H4 (cell line): Measurements from ENCODE around the gene MAP4. TPM values are rescaled to one million over a fixed set of nuclear protein-coding genes. Genes with fewer than 3 reads are reported as not detected.

Experiments used
- DNase-seq: peaks from one replicate; pipeline ENCODE4 v3.0.0-alpha.2; 2015; ENCODE audit warnings: low spot score
- total RNA-seq: library from RNA; depleted of rRNA; stranded (reverse); fragments of >200 nt; shearing (Covaris generic); gene quantifications from 2 replicates; pipeline ENCODE4 v1.2.3, GENCODE V29; 2014

Gene MAP4
- total RNA-seq, 1 experiment from 2014 or later, result 40.8 TPM

- no peak for DNase-seq
Measured at GRCh38 chr3:47863391-47864128, 152.7 kb downstream of the MAP4 start.

GRCh38 chr3:47859956-47860605 lies 156.1 kb downstream of the MAP4 start:
- no peak for DNase-seq

GRCh38 chr3:47857151-47857550 lies 159.1 kb downstream of the MAP4 start:
- DNase-seq, result no peak

- DNase-seq, result no peak
Measured at GRCh38 chr3:47856669-47857068, 159.5 kb downstream of the MAP4 start.

GRCh38 chr3:47855461-47856383 lies 160.5 kb downstream of the MAP4 start:
- no peak for DNase-seq

DNA sequence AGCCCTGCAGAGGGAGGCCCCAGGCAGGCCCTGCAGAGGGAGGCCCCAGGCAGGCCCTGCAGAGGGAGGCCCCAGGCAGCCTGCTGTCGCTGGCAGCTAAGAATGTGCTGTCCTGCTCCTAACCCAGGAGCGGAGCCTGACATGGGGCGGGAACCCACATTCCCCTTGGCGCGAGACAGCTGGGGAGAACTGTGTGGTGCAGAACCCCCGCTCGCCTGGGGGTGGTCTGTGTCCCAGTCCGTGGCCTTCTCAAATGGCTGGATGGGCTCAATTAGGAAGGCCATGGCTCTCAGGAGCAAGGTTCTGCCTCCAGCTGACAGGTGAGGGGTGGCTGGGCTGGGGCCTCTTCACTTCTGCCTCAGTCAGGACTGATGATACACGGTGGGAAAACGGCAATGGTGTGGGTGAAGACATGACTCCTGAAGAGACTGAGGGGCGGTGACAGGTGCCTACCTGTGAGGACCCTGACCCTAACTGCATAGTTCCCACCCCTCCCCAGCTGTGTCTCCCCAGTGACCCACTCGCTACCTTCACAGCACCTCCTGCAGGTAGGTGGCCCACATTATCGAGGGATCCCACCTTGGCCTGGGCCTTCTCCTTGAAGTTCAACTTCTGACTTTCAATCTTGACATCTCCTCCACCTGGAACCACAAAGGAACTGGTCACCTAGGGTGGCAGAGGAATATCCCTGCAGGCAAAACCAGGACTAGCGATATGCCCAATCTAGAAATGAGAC lies 161.3 kb downstream of the MAP4 start:
- DNase-seq, result no peak

DNA sequence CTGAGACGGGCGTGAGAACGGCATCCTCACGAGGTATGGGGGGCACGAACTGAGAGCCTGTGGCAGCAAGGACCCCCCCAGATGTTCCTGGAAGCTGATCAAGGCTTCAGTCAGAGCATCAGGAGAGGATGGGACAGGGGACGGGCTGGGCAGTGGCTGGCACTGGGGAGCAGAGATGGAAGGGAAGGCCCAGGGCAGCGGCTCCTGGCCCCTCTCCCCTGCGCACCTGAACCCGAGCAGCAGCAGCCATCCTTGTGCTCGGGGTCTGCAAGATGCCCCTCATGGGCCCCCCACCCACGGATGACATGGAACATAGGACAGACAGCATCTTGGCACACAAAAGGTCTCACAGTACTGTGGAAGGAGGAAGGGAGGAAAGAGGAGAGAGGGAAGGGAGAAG lies 161.9 kb downstream of the MAP4 start:
- no peak for DNase-seq

GRCh38 chr3:47852604-47853602 lies 163.3 kb downstream of the MAP4 start:
- no peak for DNase-seq

DNA sequence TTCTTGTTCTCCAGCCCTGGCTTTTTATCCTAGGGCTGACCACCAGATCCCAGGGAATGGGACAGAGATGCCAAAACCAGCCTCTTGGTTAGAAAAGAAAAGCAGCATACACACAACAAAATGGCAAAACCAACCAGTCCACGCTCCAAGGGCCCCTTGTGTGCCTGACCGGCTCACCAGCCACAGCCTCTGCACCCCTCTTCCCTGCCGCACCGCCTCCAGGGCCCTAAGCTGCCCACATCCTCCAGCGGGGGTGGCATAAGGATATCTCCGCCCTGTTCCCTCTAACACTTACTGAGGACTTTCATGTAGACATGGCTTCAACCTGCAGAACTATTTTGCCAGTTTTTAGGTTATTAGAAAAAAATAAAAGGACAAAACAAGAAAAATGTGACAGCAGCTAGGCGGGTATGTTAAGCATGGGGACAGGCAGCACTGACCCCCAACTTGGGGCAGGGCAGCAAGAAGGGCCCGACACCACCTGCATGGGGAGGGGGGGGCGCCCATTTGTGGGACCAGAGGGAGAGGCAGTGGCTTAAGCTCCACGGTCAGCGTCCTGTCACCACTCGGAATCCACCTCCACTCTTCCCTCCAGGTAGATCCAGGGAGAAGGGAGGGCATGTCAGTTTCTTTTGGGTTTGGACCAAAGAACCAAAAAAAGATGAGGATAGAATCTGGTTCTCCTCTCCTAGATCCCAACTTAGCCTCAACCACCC lies 164.2 kb downstream of the MAP4 start:
- DNase-seq, result no peak

DNA sequence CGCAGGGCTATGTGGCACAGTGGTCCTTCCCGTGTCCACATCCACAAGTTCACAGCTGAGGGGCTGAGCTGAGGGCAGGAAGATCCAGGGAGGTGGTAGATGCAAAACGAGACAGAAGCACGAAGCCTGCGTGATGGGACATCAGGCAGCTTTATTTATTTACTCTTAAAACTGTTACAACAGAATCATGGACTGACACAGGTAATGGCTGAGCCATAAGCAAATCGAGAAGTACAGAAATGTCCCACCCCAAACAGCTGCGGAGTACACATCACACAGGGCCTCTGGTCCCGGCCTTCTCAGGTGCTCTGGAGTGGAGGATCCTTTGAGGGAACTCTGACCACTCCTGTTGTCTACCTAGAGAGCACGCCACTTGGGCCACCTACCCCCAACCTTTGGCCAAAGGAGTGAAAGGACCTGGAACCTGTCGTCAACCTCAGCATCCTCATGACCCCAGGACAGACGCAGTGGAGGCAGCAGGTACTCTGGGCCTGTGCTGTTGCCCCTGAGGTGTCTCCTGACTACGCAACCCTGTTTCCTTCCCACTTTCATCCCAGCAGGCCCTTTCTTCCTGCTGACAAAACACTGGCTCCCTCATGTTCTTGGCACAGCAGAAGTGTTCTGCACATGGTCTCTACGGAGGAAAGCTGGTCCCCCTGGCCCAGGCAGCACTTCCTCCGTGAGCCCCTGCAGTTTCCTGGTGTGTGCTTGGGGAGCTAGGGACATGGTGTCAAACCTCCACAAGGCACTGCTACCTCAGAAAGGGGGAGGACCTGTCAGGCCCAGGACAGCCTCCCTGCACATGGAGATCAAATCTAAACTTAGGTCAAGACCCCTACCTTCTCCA lies 165.4 kb downstream of the MAP4 start:
- DNase-seq, result no peak

DNA sequence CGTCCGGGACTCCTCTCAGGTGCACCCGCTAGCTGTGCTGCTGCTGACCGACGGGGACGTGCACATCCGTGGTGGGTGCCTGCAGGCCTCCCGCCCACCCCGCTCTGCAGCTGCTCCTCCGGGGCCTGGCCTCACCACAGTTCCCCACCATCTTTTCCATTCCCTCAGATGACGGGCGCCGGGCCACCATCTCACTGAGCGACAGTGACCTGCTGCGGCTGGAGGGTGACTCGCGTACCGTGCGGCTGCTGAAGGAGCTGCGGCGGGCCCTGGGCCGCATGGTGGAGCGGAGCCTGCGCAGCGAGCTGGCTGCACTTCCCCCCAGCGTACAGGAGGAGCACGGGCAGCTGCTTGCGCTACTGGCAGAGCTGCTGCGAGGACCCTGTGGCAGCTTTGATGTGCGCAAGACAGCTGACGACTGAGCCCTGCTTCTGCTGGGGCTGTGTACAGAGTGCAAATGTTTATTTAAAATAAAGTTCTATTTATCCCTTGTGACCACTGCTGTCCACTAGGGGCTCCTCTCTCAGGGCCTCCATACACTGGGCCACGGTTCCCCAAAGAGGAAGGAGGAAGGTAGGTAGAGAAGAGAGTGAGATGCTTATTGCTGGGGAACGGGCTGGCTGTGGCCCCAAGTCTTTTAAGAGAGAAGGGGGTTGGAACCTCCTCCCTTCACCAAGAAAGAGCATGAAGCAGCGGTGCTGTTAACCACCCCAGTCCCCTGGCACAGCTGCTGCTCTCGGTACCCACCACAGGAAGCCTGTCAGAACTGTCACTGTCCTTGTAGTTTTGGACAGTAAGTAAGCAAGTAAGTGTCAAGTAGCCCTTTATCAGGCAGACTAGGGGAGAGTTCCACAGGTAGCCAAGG lies 166.3 kb downstream of the MAP4 start:
- no peak for DNase-seq

GRCh38 chr3:47849186-47849698 lies 167.0 kb downstream of the MAP4 start:
- no peak for DNase-seq

GRCh38 chr3:47848599-47849117 lies 167.6 kb downstream of the MAP4 start:
- DNase-seq, result no peak

- DNase-seq, result no peak
Measured at GRCh38 chr3:47847801-47848518, 168.3 kb downstream of the MAP4 start.

- DNase-seq, result no peak
Measured at GRCh38 chr3:47847260-47847659, 169.0 kb downstream of the MAP4 start.

GRCh38 chr3:47846880-47847248 lies 169.4 kb downstream of the MAP4 start:
- DNase-seq, result no peak
